Smooth muscle cell of the brain vasculature (primary cell): Measurements from ENCODE around the gene BCORL1.
A peak's percentile ranks its signal among the peaks of the same experiment; 100 is the strongest.

Experiments used
- DNase-seq: peaks from one replicate; pipeline ENCODE4 v3.0.0-alpha.2; 2012; ENCODE audit warnings: low read depth, low spot score

BCORL1 gene

GRCh38 chrX:130009658-130010223 is 27.3 kb downstream of the BCORL1 start:
- DNase-seq: no peak

GRCh38 chrX:130012683-130013082 is 30.2 kb downstream of the BCORL1 start:
- no peak for DNase-seq

- no peak for DNase-seq
Observed at GRCh38 chrX:130013661-130014060, 31.2 kb downstream of the BCORL1 start.

- no peak for DNase-seq
Observed at GRCh38 chrX:130014356-130014755, 31.9 kb downstream of the BCORL1 start.

- no peak for DNase-seq
Observed at GRCh38 chrX:130014770-130015169, 32.3 kb downstream of the BCORL1 start.

- DNase-seq: no peak
Observed at GRCh38 chrX:130015181-130015580, 32.7 kb downstream of the BCORL1 start.

GRCh38 chrX:130018143-130018542 is 35.7 kb downstream of the BCORL1 start:
- DNase-seq: no peak

GRCh38 chrX:130020661-130021324 is 38.4 kb downstream of the BCORL1 start:
- DNase-seq: no peak

GRCh38 chrX:130024127-130024526 is 41.7 kb downstream of the BCORL1 start:
- no peak for DNase-seq

GRCh38 chrX:130025256-130025655 is 42.8 kb downstream of the BCORL1 start:
- DNase-seq: no peak

GRCh38 chrX:130027569-130027968 is 45.1 kb downstream of the BCORL1 start:
- DNase-seq: no peak

GRCh38 chrX:130028196-130028595 is 45.8 kb downstream of the BCORL1 start:
- DNase-seq: peak; percentile 20

- no peak for DNase-seq
Observed at GRCh38 chrX:130030826-130031225, 48.4 kb downstream of the BCORL1 start.

- no peak for DNase-seq
Observed at GRCh38 chrX:130032552-130032951, 50.1 kb downstream of the BCORL1 start.

GRCh38 chrX:130034178-130034577 is 51.7 kb downstream of the BCORL1 start:
- DNase-seq: no peak

GRCh38 chrX:130039847-130040246 is 57.4 kb downstream of the BCORL1 start:
- DNase-seq: no peak

- DNase-seq: no peak
Observed at GRCh38 chrX:130047416-130047815, 65.0 kb downstream of the BCORL1 start.

- DNase-seq: no peak
Observed at GRCh38 chrX:130048686-130049222, 66.3 kb downstream of the BCORL1 start.

- DNase-seq: no peak
Observed at GRCh38 chrX:130049821-130050220, 67.4 kb downstream of the BCORL1 start.

- no peak for DNase-seq
Observed at GRCh38 chrX:130051176-130051845, 68.9 kb downstream of the BCORL1 start.

- no peak for DNase-seq
Observed at GRCh38 chrX:130053236-130053635, 70.8 kb downstream of the BCORL1 start.

- DNase-seq: no peak
Observed at GRCh38 chrX:130055103-130055502, 72.7 kb downstream of the BCORL1 start.

- DNase-seq: no peak
Observed at GRCh38 chrX:130055899-130056298, 73.5 kb downstream of the BCORL1 start.
